CD14-positive monocyte (primary cell): ENCODE data around the gene GFOD1. TPM values are rescaled to one million over a fixed set of nuclear protein-coding genes. Genes with fewer than 3 reads are reported as not detected.
A peak's percentile ranks its signal among the peaks of the same experiment; 100 is the strongest.

Experiments
- DNase-seq, 3 donors: peaks; one replicate each; pipeline ENCODE4 v3.0.0-alpha.2; 2011 to 2022
- H2AFZ ChIP-seq: 2 replicates; pipeline ENCODE4 v1.6.0; 2012; ENCODE audit warnings: mild to moderate bottlenecking, low read depth, low read length, inconsistent platforms; ENCODE audit not compliant: insufficient read depth, poor library complexity, severe bottlenecking
- H3K27ac ChIP-seq, 2 donors: 1 replicate in 1 of 2; 2 replicates in 1 of 2; pipeline ENCODE4 v1.5.1; 2012 to 2013; ENCODE audit warnings: low read length in 2 of 2, control low read depth in 1 of 2, inconsistent platforms in 1 of 2, low read depth in 1 of 2, mild to moderate bottlenecking in 1 of 2
- H3K27me3 ChIP-seq, 2 donors: one replicate each; pipeline versions ENCODE4 v1.6.0 to v1.6.1; 2011 to 2013; ENCODE audit warnings: low read length in 2 of 2; ENCODE audit not compliant: control insufficient read depth in 2 of 2, insufficient read depth in 2 of 2
- H3K36me3 ChIP-seq, 2 donors: replicated peaks in 1 of 2; 1 replicate in 1 of 2; 2 replicates in 1 of 2; pipeline versions ENCODE4 v1.5.1 to v1.6.1; 2012 to 2013; ENCODE audit warnings: low read length in 2 of 2, control low read depth in 1 of 2, inconsistent platforms in 1 of 2, mild to moderate bottlenecking in 1 of 2; ENCODE audit not compliant: insufficient read depth in 2 of 2, control insufficient read depth in 1 of 2
- H3K4me1 ChIP-seq, 2 donors: 1 replicate in 1 of 2; 2 replicates in 1 of 2; pipeline versions ENCODE4 v1.5.1 to v1.6.1; 2012 to 2013; ENCODE audit warnings: low read length in 2 of 2, control low read depth in 1 of 2, inconsistent platforms in 1 of 2, mild to moderate bottlenecking in 1 of 2, moderate library complexity in 1 of 2; ENCODE audit not compliant: insufficient read depth in 2 of 2, control insufficient read depth in 1 of 2
- H3K4me2 ChIP-seq: replicated peaks from 2 replicates; pipeline ENCODE3; 2012; ENCODE audit warnings: low read length, moderate library complexity, mild to moderate bottlenecking; ENCODE audit not compliant: poor library complexity, severe bottlenecking; ENCODE audit errors: extremely low read depth
- H3K4me3 ChIP-seq, 3 experiments: fragments of 200-600 bp in 1 of 3; sonication (generic) in 1 of 3; replicated peaks in 1 of 3; 1 replicate in 2 of 3; 2 replicates in 1 of 3; pipeline ENCODE4 v1.5.1; 2011 to 2013; ENCODE audit warnings: low read length in 3 of 3, mild to moderate bottlenecking in 3 of 3, control low read depth in 2 of 3, low read depth in 2 of 3, inconsistent platforms in 1 of 3, moderate library complexity in 1 of 3
- H3K79me2 ChIP-seq: 2 replicates; pipeline ENCODE4 v1.6.0; 2012; ENCODE audit warnings: mild to moderate bottlenecking, control low read depth, inconsistent platforms, low read length, moderate library complexity; ENCODE audit not compliant: insufficient read depth
- H3K9ac ChIP-seq: 2 replicates; pipeline ENCODE4 v1.6.0; 2017; ENCODE audit warnings: low read length, mild to moderate bottlenecking; ENCODE audit not compliant: insufficient read depth, poor library complexity, severe bottlenecking
- H3K9me3 ChIP-seq, 2 donors: replicated peaks in 1 of 2; 1 replicate in 1 of 2; 2 replicates in 1 of 2; pipeline versions ENCODE4 v1.5.1 to v1.6.1; 2012 to 2013; ENCODE audit warnings: low read length in 2 of 2, control low read depth in 1 of 2; ENCODE audit not compliant: control insufficient read depth in 1 of 2, insufficient read depth in 1 of 2
- H4K20me1 ChIP-seq: 2 replicates; pipeline ENCODE4 v1.6.0; 2012; ENCODE audit warnings: mild to moderate bottlenecking, low read length, control low read depth, moderate library complexity; ENCODE audit not compliant: insufficient read depth
- H3K27ac Mint-ChIP-seq, 7 donors: one replicate each; pipeline ENCODE4 v1.8.0; 2020; ENCODE audit warnings: mild to moderate bottlenecking in 7 of 7, mixed read lengths in 7 of 7, moderate library complexity in 6 of 7, inconsistent platforms in 2 of 7
- H3K27me3 Mint-ChIP-seq, 3 donors: one replicate each; pipeline ENCODE4 v1.8.0; 2021 to 2022; ENCODE audit warnings: low read depth in 3 of 3, mild to moderate bottlenecking in 3 of 3, mixed read lengths in 3 of 3, moderate library complexity in 3 of 3, inconsistent platforms in 1 of 3
- H3K36me3 Mint-ChIP-seq, 2 donors: one replicate each; pipeline ENCODE4 v1.8.0; 2020; ENCODE audit warnings: mixed read lengths in 2 of 2, inconsistent platforms in 1 of 2, mild to moderate bottlenecking in 1 of 2
- H3K4me1 Mint-ChIP-seq: one replicate; pipeline ENCODE4 v1.8.0; 2020; ENCODE audit warnings: mild to moderate bottlenecking, mixed read lengths
- H3K4me3 Mint-ChIP-seq, 2 donors: one replicate each; pipeline ENCODE4 v1.8.0; 2020; ENCODE audit warnings: mild to moderate bottlenecking in 2 of 2, mixed read lengths in 2 of 2, moderate library complexity in 1 of 2
- H3K9me3 Mint-ChIP-seq, 7 donors: one replicate each; pipeline ENCODE4 v1.8.0; 2020 to 2022; ENCODE audit warnings: mixed read lengths in 7 of 7, mild to moderate bottlenecking in 6 of 7, moderate library complexity in 6 of 7, inconsistent platforms in 2 of 7
- CTCF ChIP-seq: fragments of 200-600 bp; IDR thresholded peaks from one replicate; pipeline ENCODE4 v1.8.0; 2022; ENCODE audit warnings: antibody characterized with exemption, mild to moderate bottlenecking
- WGBS: methylation state at CpG from one replicate; pipeline ENCODE4 v1.1.5; 2013; ENCODE audit warnings: missing lambda C conversion rate; ENCODE audit not compliant: insufficient coverage; 5-methylcytosine and 5-hydroxymethylcytosine counted together
- intact Hi-C, 2 donors: fragments of 100-400 bp; cut with micrococcal nuclease; formaldehyde crosslinking; loops; one replicate each; pipeline versions ENCODE4 v1.15.0 to v1.15.1; 2023
- polyA plus RNA-seq, 3 donors: library from polyadenylated mRNA; depleted of rRNA in 1 of 3; unstranded in 2 of 3; stranded (reverse) in 1 of 3; fragments of 300-500 nt in 2 of 3; fragments of >200 nt in 1 of 3; fragmentation: Illumina TruSeq in 2 of 3; gene quantifications; 1 replicate in 2 of 3; 2 replicates in 1 of 3; pipeline ENCODE4 v1.2.3, GENCODE V29; 2012 to 2021

Gene GFOD1
- polyA plus RNA-seq, 3 donors: 2.4 to 8.7 (median 2.4) TPM

GRCh38 chr6:13484827-13485226 lies 2.6 kb downstream of the GFOD1 start:
- Histone ChIP-seq H3K27me3 (peaks cover 0 to 7% of the 10 kb centered on the region in 2 donors), H3K4me1 (peaks cover 31 to 49% of the 10 kb centered on the region in 2 donors), H3K9me3 (no peaks in the 10 kb centered on the region), H4K20me1 (peaks cover 8% of the 10 kb centered on the region), H3K4me3 (peak overlapping the region in 1 of 3 experiments; percentile 92), H3K4me2 (peak overlapping the region; percentile 96), H3K79me2 (peaks cover 22% of the 10 kb centered on the region), H3K27ac (no peak overlapping the region), H2AFZ (no peak overlapping the region), H3K9ac (no peak overlapping the region), H3K36me3 (no peaks in the 10 kb centered on the region)
- H3K27ac Mint-ChIP-seq: peak overlapping the region in 1 of 7 donors; percentile 28
- H3K4me3 Mint-ChIP-seq: peak overlapping the region; percentile 0 to 7
- intact Hi-C loops: loop anchor here (5.0 to 10.0 kb wide), 5 partner anchors 33 to 90 kb away; partner anchors contain the start of gene SIRT5 (in 2 of the 2)
- peaks cover 12 to 14% of the 10 kb centered on the region in 2 donors for H3K36me3 Mint-ChIP-seq
- DNase-seq: no peak
- H3K4me1 Mint-ChIP-seq: peaks cover 60% of the 10 kb centered on the region
- peaks cover 0 to 2% (median 0%) of the 10 kb centered on the region in 7 donors for H3K9me3 Mint-ChIP-seq
- H3K27me3 Mint-ChIP-seq: peaks cover 3 to 14% (median 14%) of the 10 kb centered on the region in 3 donors
- no peak for TF ChIP-seq CTCF
- no CpG with 5 or more reads among the region's 3 CpGs for WGBS

- Mint-ChIP-seq H3K4me1 (peaks cover 66% of the 10 kb centered on the region), H3K27me3 (peaks cover 3 to 14% (median 14%) of the 10 kb centered on the region in 3 donors), H3K27ac (peak overlapping the region in 3 of 7 donors; percentile 0 to 46 (median 28)), H3K36me3 (peaks cover 12 to 15% of the 10 kb centered on the region in 2 donors), H3K9me3 (peaks cover 0 to 2% (median 0%) of the 10 kb centered on the region in 7 donors), H3K4me3 (peak overlapping the region; percentile 0 to 7)
- H4K20me1 ChIP-seq: peaks cover 8% of the 10 kb centered on the region
- no peaks in the 10 kb centered on the region for H3K9me3 ChIP-seq
- intact Hi-C loops: loop anchor here in 1 of 2 donors (10.0 kb wide), 2 partner anchors 69 to 91 kb away; partner anchors contain the start of gene SIRT5
- DNase-seq: no peak
- H3K9ac ChIP-seq: no peak overlapping the region
- peaks cover 0 to 7% of the 10 kb centered on the region in 2 donors for H3K27me3 ChIP-seq
- peaks cover 22% of the 10 kb centered on the region for H3K79me2 ChIP-seq
- H3K4me1 ChIP-seq: peaks cover 37 to 55% of the 10 kb centered on the region in 2 donors
- TF ChIP-seq CTCF: no peak
- no peak overlapping the region for H2AFZ ChIP-seq
- WGBS: 78% methylated on average over 1 of the region's 6 CpGs
- no peak overlapping the region for H3K4me2 ChIP-seq
- no peak overlapping the region for H3K4me3 ChIP-seq
- H3K27ac ChIP-seq: no peak overlapping the region
- no peaks in the 10 kb centered on the region for H3K36me3 ChIP-seq
Measured at GRCh38 chr6:13484138-13484708, 3.2 kb downstream of the GFOD1 start.
